Psoas muscle (tissue), 8 donors: ENCODE results near the gene HASPIN. TPM values are rescaled to one million over a fixed set of nuclear protein-coding genes. Genes with fewer than 3 reads are reported as not detected.
A peak's percentile ranks its signal among the peaks of the same experiment; 100 is the strongest.

Source experiments
- ATAC-seq, 4 donors: fragments of 200-7000 bp; cut with Tn5 transposase; one replicate each; pipeline ENCODE4 v1.9.1; 2020; ENCODE audit warnings: moderate library complexity in 3 of 4, mild to moderate bottlenecking in 2 of 4
- DNase-seq, 2 donors: peaks; one replicate each; pipeline ENCODE4 v3.0.0-alpha.2; 2020
- H3K27ac ChIP-seq: fragments of 200-600 bp; one replicate; pipeline ENCODE4 v1.8.0; 2022
- H3K27me3 ChIP-seq, 3 donors: fragments of 200-600 bp in 1 of 3; one replicate each; pipeline versions ENCODE4 v1.6.1 to v1.8.0; 2013 to 2022; ENCODE audit warnings: low read length in 2 of 3, mild to moderate bottlenecking in 2 of 3, moderate library complexity in 1 of 3; ENCODE audit not compliant: insufficient read depth in 3 of 3
- H3K36me3 ChIP-seq, 2 donors: fragments of 200-600 bp in 1 of 2; one replicate each; pipeline versions ENCODE4 v1.6.1 to v1.8.0; 2013 to 2022; ENCODE audit warnings: low read depth in 1 of 2, mild to moderate bottlenecking in 1 of 2, moderate library complexity in 1 of 2; ENCODE audit not compliant: insufficient read depth in 1 of 2
- H3K4me1 ChIP-seq: fragments of 200-600 bp; one replicate; pipeline ENCODE4 v1.8.0; 2022
- H3K4me3 ChIP-seq: fragments of 200-600 bp; one replicate; pipeline ENCODE4 v1.8.0; 2022; ENCODE audit warnings: mild to moderate bottlenecking
- H3K9me3 ChIP-seq: fragments of 200-600 bp; one replicate; pipeline ENCODE4 v1.8.0; 2022
- CTCF ChIP-seq: fragments of 200-600 bp; IDR thresholded peaks from one replicate; pipeline ENCODE4 v1.8.0; 2022; ENCODE audit warnings: antibody characterized with exemption
- WGBS, 3 donors: extraction: QIAGEN DNeasy Blood & Tissue Kit; methylation state at CpG; one replicate each; pipeline versions ENCODE4 v1.1.6 to v1.1.7; 2013; 5-methylcytosine and 5-hydroxymethylcytosine counted together
- intact Hi-C, 2 donors: fragments of 100-400 bp; cut with DNase I; formaldehyde crosslinking; loops; one replicate each; pipeline versions ENCODE4 v1.11.0 to v1.14.2; 2022
- long read RNA-seq, 2 donors: library from polyadenylated mRNA; unstranded; transcript quantifications; one replicate each; pipeline ENCODE4 v2.0.0, GENCODE V29; 2021
- polyA plus RNA-seq, 3 donors: library from polyadenylated mRNA; stranded (reverse); fragments of 200-250 nt; gene quantifications; one replicate each; pipeline ENCODE4 v1.2.3, GENCODE V29; 2013
- total RNA-seq, 4 donors: library from RNA; stranded (reverse); fragmentation: NEBNext Ultra II Directional in 2 of 4; extraction: Animal tissue kit (Norgen Biotek cat#: 25700) in 2 of 4; gene quantifications; one replicate each; pipeline versions ENCODE4 v1.2.1 to v1.2.4, GENCODE V29; 2021 to 2023
- donor health status: healthy with polysubstance abuse.
- donor health status: DM: no; HTN: no; CAD: no; lungs with moderate emphysema.
- donor health status: Bipolar disorder and iron deficiency.
- donor health status: healthy.
- donor health status: DM: yes; HTN: yes; CAD: no.
- donor health status: DM: no; HTN: no; CAD: no.
- donor health status: DM: no; HTN: no; CAD: no.
- donor health status: DM: yes; HTN: yes; CAD: no.

The HASPIN gene
- 1 to 10 TPM in 2 of 4 donors, under 1 TPM in 2; 0.69 to 2.1 (median 0.92) TPM for total RNA-seq
- 1 to 10 TPM in 2 of 3 donors, under 1 TPM in 1; 0.15 to 2.7 (median 1.2) TPM for polyA plus RNA-seq
- long read RNA-seq, donor 1, result 0 reads
- long read RNA-seq, donor 2, partial matches to known transcripts, result 0 of 2 reads
- long read RNA-seq, donor 2, other reads (novel, unspliced or antisense), result 0 of 2 reads

- Histone ChIP-seq H3K27me3 (no peaks in the 10 kb centered on the region), H3K4me3 (peak within 1 kb of the TSS; percentile 72), H3K27ac (peak within 1 kb of the TSS; percentile 91), H3K4me1 (peaks cover 25% of the 10 kb centered on the region), H3K36me3 (peaks cover 0 to 25% of the 10 kb centered on the region in 2 donors), H3K9me3 (no peaks in the 10 kb centered on the region)
- ATAC-seq (peak; percentile 90 to 97 (median 92)), DNase-seq (peak; percentile 90 to 96)
- TF ChIP-seq CTCF, result peak; percentile 26
- intact Hi-C loops, result loop anchor here in 1 of 2 donors (5.0 kb wide), 1 partner anchor 41 kb away; no protein-coding TSS in a partner anchor
- 0% methylated on average over 83 to 98 of the region's 98 CpGs for WGBS, 3 donors
These were observed at the start of gene HASPIN for GRCh38 chr17:3723556-3724377. Gene HASPIN (plus strand): TSS chr17:3723903. CDS start chr17:3723936, 33 bp downstream.

- Histone ChIP-seq H3K9me3 (no peaks in the 10 kb centered on the region), H3K4me1 (no peaks in the 10 kb centered on the region), H3K4me3 (no peak overlapping the region), H3K27ac (no peak overlapping the region), H3K27me3 (no peaks in the 10 kb centered on the region), H3K36me3 (peaks cover 0 to 28% of the 10 kb centered on the region in 2 donors)
- 85 to 89% (median 87%) methylated on average over 11 of the region's 11 CpGs for WGBS, 3 donors
- intact Hi-C loops, result no loop called here
- no peak for TF ChIP-seq CTCF
- ATAC-seq, result no peak
- DNase-seq, result no peak
These were observed 47.8 kb upstream of the HASPIN start for GRCh38 chr17:3675886-3676285.

DNA sequence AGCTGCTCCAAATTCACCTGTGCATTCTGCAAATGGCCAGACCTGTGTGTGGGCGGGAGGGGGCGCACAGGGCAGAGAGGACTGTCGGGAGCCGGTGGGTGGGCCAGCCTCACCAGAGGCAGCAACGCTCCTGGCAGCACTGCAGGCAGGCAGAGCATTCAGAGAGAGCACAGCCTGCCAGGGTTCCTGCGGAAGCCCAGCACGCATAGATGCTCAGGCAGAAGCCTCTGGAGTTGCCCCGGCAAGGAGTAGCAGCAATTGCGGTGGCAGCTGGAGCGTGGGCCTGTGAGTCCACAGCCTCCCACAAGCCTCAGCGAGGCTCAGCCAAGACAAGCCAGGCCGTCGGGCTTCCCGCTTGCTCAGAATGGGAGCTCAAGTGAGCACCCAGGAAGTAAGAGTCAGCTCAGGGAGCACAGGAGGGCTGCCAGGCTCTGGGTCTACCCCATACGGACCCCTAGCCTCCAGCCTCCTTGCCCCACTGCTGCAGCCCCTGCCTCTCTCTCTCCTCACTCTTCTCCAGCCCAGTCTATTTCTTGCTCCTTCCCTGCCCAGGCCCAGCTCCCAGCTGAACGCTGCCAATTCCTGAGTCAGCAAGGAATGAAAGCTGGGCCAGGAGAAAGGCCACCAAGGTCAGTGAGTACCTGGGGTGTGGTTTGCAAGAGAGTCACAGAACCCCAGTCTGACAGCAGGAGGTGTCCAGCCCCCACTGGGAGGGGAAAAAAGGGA lies 45.4 kb upstream of the HASPIN start:
- intact Hi-C loops, result no loop called here
- DNase-seq, result peak in 1 of 2 donors; percentile 28

More for the DNA sequence above, 45.4 kb upstream of the HASPIN start:
- Histone ChIP-seq H3K4me3 (no peak overlapping the region), H3K27me3 (no peaks in the 10 kb centered on the region), H3K36me3 (peaks cover 0 to 18% of the 10 kb centered on the region in 2 donors), H3K27ac (no peak overlapping the region), H3K9me3 (no peaks in the 10 kb centered on the region), H3K4me1 (no peaks in the 10 kb centered on the region)
- TF ChIP-seq CTCF, result no peak
- peak; percentile 10 to 31 (median 20) for ATAC-seq
- WGBS, 3 donors, result 54 to 63% (median 59%) methylated on average over 16 of the region's 16 CpGs
